Thyroid gland (tissue), 4 donors: Measurements from ENCODE around the gene DAB1. TPM values are rescaled to one million over a fixed set of nuclear protein-coding genes. Genes with fewer than 3 reads are reported as not detected.
A peak's percentile ranks its signal among the peaks of the same experiment; 100 is the strongest.
"Not testable (repeated sequence)": the region's sequence is repeated elsewhere in the genome, so short reads cannot be mapped to it uniquely, and the experiment has no call there.

ENCODE experiments used
- DNase-seq, 2 donors: peaks; one replicate each; pipeline ENCODE4 v3.0.0-alpha.2; 2019
- H3K27ac ChIP-seq, 3 donors: fragments of 200-600 bp; sonication (generic); 1 replicate in 2 of 3; 2 replicates in 1 of 3; pipeline ENCODE4 v1.5.1; 2016 to 2019; ENCODE audit warnings: mild to moderate bottlenecking in 1 of 3, moderate library complexity in 1 of 3
- H3K27me3 ChIP-seq: fragments of 200-600 bp; sonication (generic); one replicate; pipeline ENCODE4 v1.5.1; 2019
- H3K36me3 ChIP-seq, 2 donors: fragments of 200-600 bp; sonication (generic); one replicate each; pipeline ENCODE4 v1.5.1; 2016 to 2019
- H3K4me1 ChIP-seq, 2 donors: fragments of 200-600 bp; sonication (generic); one replicate each; pipeline ENCODE4 v1.5.1; 2017 to 2019
- H3K4me3 ChIP-seq, 3 donors: fragments of 200-600 bp; sonication (generic); replicated peaks in 1 of 3; 1 replicate in 2 of 3; 2 replicates in 1 of 3; pipeline ENCODE4 v1.5.1; 2016; ENCODE audit warnings: mild to moderate bottlenecking in 1 of 3
- H3K9me3 ChIP-seq: fragments of 200-600 bp; sonication (generic); one replicate; pipeline ENCODE4 v1.5.1; 2017
- POLR2A ChIP-seq, 2 donors: fragments of 450-650 bp; IDR thresholded peaks; one replicate each; pipeline ENCODE4 v1.6.1; 2017; ENCODE audit warnings: antibody characterized with exemption in 2 of 2, mild to moderate bottlenecking in 2 of 2, moderate library complexity in 1 of 2
- WGBS, 2 donors: methylation state at CpG; one replicate each; pipeline ENCODE4 v1.1.5; 2017; 5-methylcytosine and 5-hydroxymethylcytosine counted together
- intact Hi-C: fragments of 100-400 bp; cut with DNase I; formaldehyde crosslinking; loops from one replicate; pipeline ENCODE4 v1.15.1; 2023
- total RNA-seq, 4 donors: library from RNA; depleted of rRNA; stranded (reverse); fragments of >200 nt; gene quantifications; one replicate each; pipeline ENCODE4 v1.2.3, GENCODE V29; 2016
- TF ChIP-seq, protein P1 (sequence below), 6 experiments: fragments of 200-600 bp in 3 of 6; fragments of 450-650 bp in 3 of 6; sonication (generic) in 3 of 6; IDR thresholded peaks; one replicate each; pipeline ENCODE4 v1.5.1; 2016 to 2019; ENCODE audit warnings: antibody characterized with exemption in 6 of 6, mild to moderate bottlenecking in 2 of 6, inconsistent platforms in 1 of 6, moderate library complexity in 1 of 6

The DAB1 gene
- total RNA-seq, 4 donors from 2014 or later: under 0.01 to 0.83 (median 0.21) TPM

DNA sequence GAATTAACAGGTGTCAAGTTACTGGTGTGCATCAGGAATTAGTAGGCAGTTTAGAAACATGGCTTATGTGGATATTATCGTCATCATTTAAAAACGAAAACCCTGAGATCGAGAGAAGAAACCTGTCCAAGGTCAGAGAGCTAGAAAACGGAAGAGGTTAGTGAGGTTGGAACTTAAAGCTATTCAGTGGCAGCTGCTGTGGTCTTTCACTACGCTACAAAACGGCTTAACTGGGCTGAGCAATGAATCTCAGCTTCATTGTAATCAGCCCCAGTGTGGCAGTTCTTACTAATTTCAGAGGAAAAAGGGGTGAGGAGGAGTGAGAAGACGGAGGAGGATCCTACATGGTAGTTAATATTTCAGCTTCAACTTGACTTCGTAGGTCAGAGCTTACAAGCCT lies 77.9 kb downstream of the DAB1 start:
- no peaks in the 10 kb centered on the region for H3K36me3 ChIP-seq
- intact Hi-C loops: no loop called here
- H3K27me3 ChIP-seq: no peaks in the 10 kb centered on the region
- no peaks in the 10 kb centered on the region for H3K9me3 ChIP-seq
- no peaks in the 10 kb centered on the region for H3K4me1 ChIP-seq
- TF ChIP-seq, protein P1, sequence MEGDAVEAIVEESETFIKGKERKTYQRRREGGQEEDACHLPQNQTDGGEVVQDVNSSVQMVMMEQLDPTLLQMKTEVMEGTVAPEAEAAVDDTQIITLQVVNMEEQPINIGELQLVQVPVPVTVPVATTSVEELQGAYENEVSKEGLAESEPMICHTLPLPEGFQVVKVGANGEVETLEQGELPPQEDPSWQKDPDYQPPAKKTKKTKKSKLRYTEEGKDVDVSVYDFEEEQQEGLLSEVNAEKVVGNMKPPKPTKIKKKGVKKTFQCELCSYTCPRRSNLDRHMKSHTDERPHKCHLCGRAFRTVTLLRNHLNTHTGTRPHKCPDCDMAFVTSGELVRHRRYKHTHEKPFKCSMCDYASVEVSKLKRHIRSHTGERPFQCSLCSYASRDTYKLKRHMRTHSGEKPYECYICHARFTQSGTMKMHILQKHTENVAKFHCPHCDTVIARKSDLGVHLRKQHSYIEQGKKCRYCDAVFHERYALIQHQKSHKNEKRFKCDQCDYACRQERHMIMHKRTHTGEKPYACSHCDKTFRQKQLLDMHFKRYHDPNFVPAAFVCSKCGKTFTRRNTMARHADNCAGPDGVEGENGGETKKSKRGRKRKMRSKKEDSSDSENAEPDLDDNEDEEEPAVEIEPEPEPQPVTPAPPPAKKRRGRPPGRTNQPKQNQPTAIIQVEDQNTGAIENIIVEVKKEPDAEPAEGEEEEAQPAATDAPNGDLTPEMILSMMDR (IDR thresholded peaks at IDR 0.05): no peak
- TF ChIP-seq POLR2A (IDR thresholded peaks at IDR 0.05): no peak
- DNase-seq: no peak
- WGBS, 2 donors: 83 to 90% methylated on average over 8 of the region's 8 CpGs
- no peak overlapping the region for H3K4me3 ChIP-seq
- no peak overlapping the region for H3K27ac ChIP-seq

DNA sequence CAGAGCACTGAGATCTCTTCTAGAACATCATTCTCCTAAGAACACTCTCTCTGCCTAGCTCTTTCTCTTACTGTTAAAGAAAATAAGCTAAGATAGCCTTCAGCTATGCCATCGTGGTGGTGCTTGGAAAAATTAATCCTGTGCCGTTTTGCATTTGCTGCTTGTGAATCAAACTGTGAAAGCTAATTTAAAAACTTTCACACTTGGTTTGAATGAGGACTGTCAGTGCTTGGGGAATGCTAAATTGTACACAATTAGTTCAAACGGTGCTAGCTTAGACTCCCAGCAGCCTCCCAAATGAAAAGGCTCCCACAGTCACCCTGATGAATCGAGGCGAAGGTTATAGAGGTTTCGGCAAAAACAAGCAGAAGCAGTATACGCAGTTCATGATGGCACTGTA lies 79.6 kb downstream of the DAB1 start:
- DNase-seq: no peak
- H3K27me3 ChIP-seq: no peaks in the 10 kb centered on the region
- H3K27ac ChIP-seq: no peak overlapping the region
- no peaks in the 10 kb centered on the region for H3K36me3 ChIP-seq
- intact Hi-C loops: no loop called here
- H3K4me3 ChIP-seq: no peak overlapping the region
- 86 to 91% methylated on average over 7 of the region's 7 CpGs for WGBS, 2 donors
- TF ChIP-seq, protein P1 (IDR thresholded peaks at IDR 0.05): no peak
- no peak for TF ChIP-seq POLR2A (IDR thresholded peaks at IDR 0.05)
- no peaks in the 10 kb centered on the region for H3K9me3 ChIP-seq
- H3K4me1 ChIP-seq: no peaks in the 10 kb centered on the region

DNA sequence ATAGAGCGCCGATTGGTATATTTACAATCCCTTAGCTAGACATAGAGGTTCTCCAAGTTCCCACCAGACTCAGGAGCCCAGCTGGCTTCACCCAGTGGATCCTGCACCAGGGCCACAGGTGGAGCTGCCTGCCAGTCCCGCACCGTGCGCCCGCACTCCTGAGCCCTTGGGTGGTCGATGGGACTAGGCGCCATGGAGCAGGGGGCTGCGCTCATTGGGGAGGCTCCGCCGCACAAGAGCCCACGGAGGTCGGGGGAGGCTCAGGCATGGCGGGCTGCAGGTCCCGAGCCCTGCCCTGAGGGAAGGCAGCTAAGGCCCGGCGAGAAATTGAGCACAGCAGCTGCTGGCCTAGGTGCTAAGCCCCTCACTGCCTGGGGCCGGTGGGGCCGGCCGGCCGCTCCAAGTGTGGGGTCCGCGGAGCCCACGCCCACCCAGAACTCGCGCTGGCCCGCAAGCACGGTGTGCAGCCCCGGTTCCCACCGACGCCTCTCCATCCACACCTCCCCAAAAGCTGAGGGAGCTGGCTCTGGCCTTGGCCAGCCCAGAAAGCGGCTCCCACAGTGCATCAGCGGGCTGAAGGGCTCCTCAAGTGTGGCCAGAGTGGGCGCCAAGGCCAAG lies 80.5 kb downstream of the DAB1 start:
- WGBS, 2 donors: 78 to 92% methylated on average over 10 to 30 of the region's 34 CpGs
- H3K36me3 ChIP-seq, H3K27ac ChIP-seq, intact Hi-C loops, H3K27me3 ChIP-seq, H3K4me3 ChIP-seq, DNase-seq, H3K9me3 ChIP-seq, H3K4me1 ChIP-seq: not testable (repeated sequence)

DNA sequence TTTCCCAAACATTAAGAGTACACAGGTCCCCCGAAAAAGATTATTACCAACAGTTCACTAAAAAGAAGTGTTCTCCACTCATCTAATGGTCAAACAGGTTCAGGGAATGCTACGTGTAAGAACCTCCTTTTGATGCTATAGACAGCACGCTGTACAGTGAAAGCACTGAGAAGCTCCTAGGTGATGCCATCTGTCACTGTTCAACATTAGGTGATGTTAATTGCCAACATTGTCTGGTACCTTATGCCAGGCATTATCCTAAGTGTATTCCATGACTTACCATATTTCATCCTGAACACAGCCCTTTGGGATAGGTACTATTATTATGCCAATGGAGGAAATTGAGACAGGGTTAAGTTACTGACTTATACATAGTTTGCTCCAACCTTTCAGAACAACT lies 82.1 kb downstream of the DAB1 start:
- no peaks in the 10 kb centered on the region for H3K9me3 ChIP-seq
- H3K27me3 ChIP-seq: no peaks in the 10 kb centered on the region
- no peak overlapping the region for H3K4me3 ChIP-seq
- no peaks in the 10 kb centered on the region for H3K4me1 ChIP-seq
- no peak for TF ChIP-seq POLR2A (IDR thresholded peaks at IDR 0.05)
- TF ChIP-seq, protein P1 (IDR thresholded peaks at IDR 0.05): no peak
- intact Hi-C loops: no loop called here
- no peaks in the 10 kb centered on the region for H3K36me3 ChIP-seq
- no peak for DNase-seq
- no peak overlapping the region for H3K27ac ChIP-seq
- WGBS, 2 donors: 74 to 84% methylated on average over 3 of the region's 3 CpGs

DNA sequence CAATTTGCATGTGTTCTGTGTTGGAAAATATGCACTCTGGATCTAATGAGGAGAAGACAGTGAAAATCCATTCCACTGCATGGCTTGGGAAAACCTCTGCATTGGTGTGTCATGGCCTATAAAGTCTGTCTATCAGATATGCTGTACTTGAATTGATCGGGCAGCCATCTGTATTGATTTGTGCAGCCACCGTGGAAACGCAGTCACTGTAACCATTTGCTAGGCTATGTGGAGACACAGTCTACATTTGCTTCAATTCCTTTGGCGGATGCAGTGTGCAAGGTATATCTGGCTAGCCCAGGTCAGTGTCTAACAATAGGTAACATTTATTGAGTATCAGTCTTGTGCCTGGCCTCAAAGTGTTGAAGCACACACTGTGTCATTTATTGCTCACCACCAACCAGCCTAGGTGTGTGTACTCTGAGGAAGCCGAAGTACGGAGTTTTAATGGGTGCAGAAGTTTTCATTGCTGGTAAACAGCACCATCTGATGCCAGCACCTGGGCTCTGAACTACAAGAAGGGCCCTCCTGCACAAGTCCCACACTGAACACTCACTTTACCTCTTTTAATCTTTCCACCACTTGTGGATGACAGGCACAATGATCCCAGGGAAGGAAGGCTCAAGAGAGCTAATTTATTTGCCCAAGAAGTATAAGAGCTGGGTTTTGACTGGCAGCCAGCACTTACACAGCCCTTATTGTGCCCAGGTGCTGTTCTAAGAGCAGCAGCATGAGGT lies 83.4 kb downstream of the DAB1 start:
- H3K36me3 ChIP-seq: no peaks in the 10 kb centered on the region
- H3K27me3 ChIP-seq: no peaks in the 10 kb centered on the region
- no peaks in the 10 kb centered on the region for H3K4me1 ChIP-seq
- no peak for TF ChIP-seq POLR2A (IDR thresholded peaks at IDR 0.05)
- TF ChIP-seq, protein P1 (IDR thresholded peaks at IDR 0.05): peak in 1 of 6 experiments; percentile 29
- H3K27ac ChIP-seq: no peak overlapping the region
- DNase-seq: peak; percentile 2 to 5
- intact Hi-C loops: no loop called here
- 88 to 90% methylated on average over 5 to 6 of the region's 6 CpGs for WGBS, 2 donors
- H3K9me3 ChIP-seq: no peaks in the 10 kb centered on the region
- no peak overlapping the region for H3K4me3 ChIP-seq
